Panc1 (cell line): Measurements from ENCODE around the gene DHRSX. TPM values are rescaled to one million over a fixed set of nuclear protein-coding genes. Genes with fewer than 3 reads are reported as not detected.
"Not testable (repeated sequence)": the region's sequence is repeated elsewhere in the genome, so short reads cannot be mapped to it uniquely, and the experiment has no call there.

Source experiments
- ATAC-seq: fragments of 200-7000 bp; cut with Tn5 transposase; 2 replicates; pipeline ENCODE4 v1.9.1; 2020; ENCODE audit warnings: mild to moderate bottlenecking, moderate library complexity
- BruUV-seq: library from RNA; stranded (reverse); fragments of 400-500 nt; replicated peaks from 2 replicates; lab custom pipeline; 2021; lab: Mats Ljungman, UMichigan
- CTCF ChIA-PET: fragments of 300-600 bp; sonication (Branson Sonifier 250); formaldehyde crosslinking; loops from one replicate; lab custom pipeline; 2022; ENCODE audit warnings: antibody characterized with exemption; lab: Charles Lee
- POLR2A ChIA-PET: fragments of 300-600 bp; sonication (Branson Sonifier 250); formaldehyde crosslinking; loops from one replicate; lab custom pipeline; 2022; ENCODE audit warnings: antibody characterized with exemption; lab: Charles Lee
- DNase-seq: peaks from one replicate; pipeline ENCODE4 v3.0.0-alpha.2; 2010; ENCODE audit warnings: low read depth, low spot score
- H3K27ac ChIP-seq: 2 replicates; pipeline ENCODE4 v1.5.1; 2011; ENCODE audit warnings: mild to moderate bottlenecking, low read length, inconsistent platforms
- H3K27me3 ChIP-seq: fragments of 200-500 bp; sonication (Bioruptor generic); 2 replicates; pipeline ENCODE4 v1.6.0; 2014; ENCODE audit warnings: low read length, inconsistent platforms; ENCODE audit not compliant: control insufficient read depth, insufficient read depth
- H3K36me3 ChIP-seq: fragments of 200-500 bp; sonication (Bioruptor generic); 2 replicates; pipeline ENCODE4 v1.5.1; 2014; ENCODE audit warnings: inconsistent platforms, mild to moderate bottlenecking, low read length, moderate library complexity; ENCODE audit not compliant: control insufficient read depth, insufficient read depth
- H3K4me1 ChIP-seq: 2 replicates; pipeline ENCODE4 v1.5.1; 2011; ENCODE audit warnings: inconsistent platforms, mild to moderate bottlenecking, low read length, moderate library complexity; ENCODE audit not compliant: control insufficient read depth, insufficient read depth
- H3K4me3 ChIP-seq, 2 experiments: 2 replicates each; pipeline ENCODE4 v1.5.1; 2011 to 2012; ENCODE audit warnings: low read depth in 2 of 2, low read length in 2 of 2, mild to moderate bottlenecking in 2 of 2, inconsistent platforms in 1 of 2, moderate library complexity in 1 of 2
- H3K9me3 ChIP-seq: fragments of 200-500 bp; sonication (Bioruptor generic); 2 replicates; pipeline ENCODE4 v1.5.1; 2014; ENCODE audit warnings: low read depth, mild to moderate bottlenecking, inconsistent platforms, low read length, moderate library complexity; ENCODE audit not compliant: control insufficient read depth, insufficient read depth
- POLR2AphosphoS5 ChIP-seq: IDR thresholded peaks from 2 replicates; pipeline ENCODE4 v1.6.1; 2012; ENCODE audit warnings: mild to moderate bottlenecking, low read depth, low read length, moderate library complexity
- SIN3A ChIP-seq: IDR thresholded peaks from 2 replicates; pipeline ENCODE4 v1.6.1; 2012; ENCODE audit warnings: low read depth, mild to moderate bottlenecking, low read length, moderate library complexity, borderline replicate concordance; ENCODE audit not compliant: insufficient read depth
- TCF7L2 ChIP-seq: IDR thresholded peaks from 2 replicates; pipeline ENCODE4 v1.6.1; 2011; ENCODE audit warnings: mild to moderate bottlenecking, low read depth, low read length, inconsistent platforms
- in situ Hi-C: cut with HindIII; loops from 2 replicates; pipeline ENCODE4 v1.10.0; 2016; ENCODE audit warnings: low sequenced_read_pairs, low pct_unique_long_range_greater_than_20kb
- intact Hi-C: fragments of 100-400 bp; cut with micrococcal nuclease; formaldehyde crosslinking; loops from one replicate; pipeline ENCODE4 v1.10.0; 2022; ENCODE audit not compliant: unreplicated experiment
- total RNA-seq: library from RNA; stranded (reverse); gene quantifications from one replicate; pipeline ENCODE4 v1.2.1, GENCODE V29; 2021; ENCODE audit not compliant: unreplicated experiment
- TF ChIP-seq, protein P1 (sequence below): fragments of 450-650 bp; IDR thresholded peaks from 2 replicates; pipeline ENCODE4 v1.5.1; 2017; ENCODE audit warnings: mild to moderate bottlenecking
- TF ChIP-seq, protein P2 (sequence below), 2 experiments: IDR thresholded peaks; 2 replicates each; pipeline ENCODE4 v1.6.1; 2011 to 2012; ENCODE audit warnings: low read depth in 2 of 2, control low read depth in 1 of 2, low read length in 1 of 2, mild to moderate bottlenecking in 1 of 2, moderate library complexity in 1 of 2; ENCODE audit not compliant: insufficient read depth in 1 of 2

Gene DHRSX
- total RNA-seq, 1 experiment from 2014 or later = 20.1 TPM

DNA sequence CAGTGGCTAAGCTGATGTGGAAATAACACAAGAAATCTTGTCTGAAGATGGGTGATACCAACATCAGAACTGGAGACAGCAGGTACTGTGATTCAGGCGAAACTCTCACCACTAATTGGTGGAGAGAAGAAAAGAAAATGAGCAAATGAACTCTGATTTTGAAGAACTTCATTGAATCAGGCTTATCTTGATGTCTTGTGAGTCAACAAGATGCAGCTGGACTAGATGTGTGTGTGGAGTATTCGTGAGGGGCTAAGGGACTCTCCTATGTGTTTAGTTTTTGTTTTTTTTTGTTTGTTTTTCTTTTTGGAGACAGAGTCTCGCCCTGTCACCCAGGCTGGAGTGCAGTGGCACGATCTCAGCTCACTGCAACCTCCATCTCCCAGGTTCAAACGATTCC lies 131.6 kb downstream of the DHRSX start:
- no peak overlapping the region for H3K27ac ChIP-seq
- no peaks in the 10 kb centered on the region for H3K36me3 ChIP-seq
- ATAC-seq = no peak
- POLR2A ChIA-PET = no interaction called here
- BruUV-seq = no TSS peak
- H3K9me3 ChIP-seq = no peaks in the 10 kb centered on the region
- TF ChIP-seq SIN3A (no peak), POLR2AphosphoS5 (no peak), TCF7L2 (no peak)
- TF ChIP-seq, protein P1, sequence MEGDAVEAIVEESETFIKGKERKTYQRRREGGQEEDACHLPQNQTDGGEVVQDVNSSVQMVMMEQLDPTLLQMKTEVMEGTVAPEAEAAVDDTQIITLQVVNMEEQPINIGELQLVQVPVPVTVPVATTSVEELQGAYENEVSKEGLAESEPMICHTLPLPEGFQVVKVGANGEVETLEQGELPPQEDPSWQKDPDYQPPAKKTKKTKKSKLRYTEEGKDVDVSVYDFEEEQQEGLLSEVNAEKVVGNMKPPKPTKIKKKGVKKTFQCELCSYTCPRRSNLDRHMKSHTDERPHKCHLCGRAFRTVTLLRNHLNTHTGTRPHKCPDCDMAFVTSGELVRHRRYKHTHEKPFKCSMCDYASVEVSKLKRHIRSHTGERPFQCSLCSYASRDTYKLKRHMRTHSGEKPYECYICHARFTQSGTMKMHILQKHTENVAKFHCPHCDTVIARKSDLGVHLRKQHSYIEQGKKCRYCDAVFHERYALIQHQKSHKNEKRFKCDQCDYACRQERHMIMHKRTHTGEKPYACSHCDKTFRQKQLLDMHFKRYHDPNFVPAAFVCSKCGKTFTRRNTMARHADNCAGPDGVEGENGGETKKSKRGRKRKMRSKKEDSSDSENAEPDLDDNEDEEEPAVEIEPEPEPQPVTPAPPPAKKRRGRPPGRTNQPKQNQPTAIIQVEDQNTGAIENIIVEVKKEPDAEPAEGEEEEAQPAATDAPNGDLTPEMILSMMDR = no peak
- TF ChIP-seq, protein P2, sequence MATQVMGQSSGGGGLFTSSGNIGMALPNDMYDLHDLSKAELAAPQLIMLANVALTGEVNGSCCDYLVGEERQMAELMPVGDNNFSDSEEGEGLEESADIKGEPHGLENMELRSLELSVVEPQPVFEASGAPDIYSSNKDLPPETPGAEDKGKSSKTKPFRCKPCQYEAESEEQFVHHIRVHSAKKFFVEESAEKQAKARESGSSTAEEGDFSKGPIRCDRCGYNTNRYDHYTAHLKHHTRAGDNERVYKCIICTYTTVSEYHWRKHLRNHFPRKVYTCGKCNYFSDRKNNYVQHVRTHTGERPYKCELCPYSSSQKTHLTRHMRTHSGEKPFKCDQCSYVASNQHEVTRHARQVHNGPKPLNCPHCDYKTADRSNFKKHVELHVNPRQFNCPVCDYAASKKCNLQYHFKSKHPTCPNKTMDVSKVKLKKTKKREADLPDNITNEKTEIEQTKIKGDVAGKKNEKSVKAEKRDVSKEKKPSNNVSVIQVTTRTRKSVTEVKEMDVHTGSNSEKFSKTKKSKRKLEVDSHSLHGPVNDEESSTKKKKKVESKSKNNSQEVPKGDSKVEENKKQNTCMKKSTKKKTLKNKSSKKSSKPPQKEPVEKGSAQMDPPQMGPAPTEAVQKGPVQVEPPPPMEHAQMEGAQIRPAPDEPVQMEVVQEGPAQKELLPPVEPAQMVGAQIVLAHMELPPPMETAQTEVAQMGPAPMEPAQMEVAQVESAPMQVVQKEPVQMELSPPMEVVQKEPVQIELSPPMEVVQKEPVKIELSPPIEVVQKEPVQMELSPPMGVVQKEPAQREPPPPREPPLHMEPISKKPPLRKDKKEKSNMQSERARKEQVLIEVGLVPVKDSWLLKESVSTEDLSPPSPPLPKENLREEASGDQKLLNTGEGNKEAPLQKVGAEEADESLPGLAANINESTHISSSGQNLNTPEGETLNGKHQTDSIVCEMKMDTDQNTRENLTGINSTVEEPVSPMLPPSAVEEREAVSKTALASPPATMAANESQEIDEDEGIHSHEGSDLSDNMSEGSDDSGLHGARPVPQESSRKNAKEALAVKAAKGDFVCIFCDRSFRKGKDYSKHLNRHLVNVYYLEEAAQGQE (IDR thresholded peaks at IDR 0.05; ENCODE audit: insufficient read depth in 1 of 2, low read depth in 2 of 2, low read length in 1 of 2) = no peak
- H3K4me3 ChIP-seq = no peak overlapping the region
- CTCF ChIA-PET = no interaction called here
- intact Hi-C loops = no loop called here
- in situ Hi-C loops = no loop called here
- DNase-seq = no peak
- H3K27me3 ChIP-seq = no peaks in the 10 kb centered on the region
- H3K4me1 ChIP-seq = no peaks in the 10 kb centered on the region

DNA sequence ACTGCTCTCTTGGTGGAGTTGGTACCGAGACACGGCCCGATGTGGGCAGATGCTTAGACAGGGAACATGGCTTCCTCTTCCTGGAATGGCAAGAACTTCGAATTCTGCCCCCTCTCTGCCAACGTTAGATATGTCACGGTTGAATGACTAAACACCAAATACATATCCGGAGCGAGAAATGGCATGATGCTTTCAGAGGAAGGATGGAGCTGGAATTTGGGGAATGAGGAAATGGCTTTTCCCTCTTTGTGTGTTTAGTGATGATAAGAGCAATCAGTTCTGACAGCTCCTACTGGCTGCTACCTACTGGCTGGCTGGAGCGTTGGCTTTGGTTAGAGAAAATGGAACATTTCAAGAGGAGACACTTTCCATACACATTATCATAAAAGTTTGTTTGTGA lies 140.0 kb downstream of the DHRSX start:
- Histone ChIP-seq H3K27ac (no peak overlapping the region), H3K36me3 (no peaks in the 10 kb centered on the region), H3K4me1 (no peaks in the 10 kb centered on the region), H3K9me3 (no peaks in the 10 kb centered on the region), H3K4me3 (no peak overlapping the region), H3K27me3 (no peaks in the 10 kb centered on the region)
- intact Hi-C loops = no loop called here
- TF ChIP-seq TCF7L2 (no peak), POLR2AphosphoS5 (no peak), SIN3A (no peak)
- TF ChIP-seq, protein P1 = no peak
- TF ChIP-seq, protein P2 (IDR thresholded peaks at IDR 0.05; ENCODE audit: insufficient read depth in 1 of 2, low read depth in 2 of 2, low read length in 1 of 2) = no peak
- in situ Hi-C loops = no loop called here
- ChIA-PET POLR2A (no interaction called here), CTCF (no interaction called here)
- ATAC-seq (no peak), DNase-seq (no peak)
- no TSS peak for BruUV-seq

DNA sequence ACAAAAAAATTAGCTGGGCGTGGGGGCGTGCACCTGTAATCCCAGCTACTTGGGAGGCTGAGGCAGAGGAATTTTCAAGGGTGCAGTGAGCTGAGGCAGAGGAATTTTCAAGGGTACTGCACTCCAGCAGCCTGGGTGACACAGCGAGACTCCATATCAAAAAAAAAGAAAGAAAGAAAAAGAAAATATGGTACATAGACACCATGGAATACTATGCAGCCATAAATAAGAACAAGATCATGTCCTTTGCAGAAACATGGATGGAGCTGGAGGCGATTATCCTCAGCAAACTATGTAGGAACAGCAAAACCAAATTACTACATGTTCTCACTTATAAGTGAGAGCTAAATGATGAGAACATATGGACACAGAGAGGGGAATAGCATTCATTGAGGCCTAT lies 141.3 kb downstream of the DHRSX start:
- in situ Hi-C loops, H3K36me3 ChIP-seq, H3K27me3 ChIP-seq, ATAC-seq, POLR2A ChIA-PET, DNase-seq, H3K9me3 ChIP-seq, H3K27ac ChIP-seq, intact Hi-C loops, H3K4me1 ChIP-seq, CTCF ChIA-PET, H3K4me3 ChIP-seq, BruUV-seq: not testable (repeated sequence)
